Ascending aorta (tissue), 2 donors: ENCODE results near the gene AGER. TPM values are rescaled to one million over a fixed set of nuclear protein-coding genes. Genes with fewer than 3 reads are reported as not detected.

Source experiments
- DNase-seq, 2 donors: peaks; one replicate each; pipeline ENCODE4 v3.0.0-alpha.2; 2019; ENCODE audit warnings: low spot score in 2 of 2
- H3K27ac ChIP-seq, 2 donors: fragments of 200-600 bp; sonication (generic); one replicate each; pipeline ENCODE4 v1.5.1; 2016 to 2017; ENCODE audit warnings: mild to moderate bottlenecking in 1 of 2
- H3K27me3 ChIP-seq: fragments of 200-600 bp; sonication (generic); one replicate; pipeline ENCODE4 v1.5.1; 2017
- H3K36me3 ChIP-seq, 2 donors: fragments of 200-600 bp; sonication (generic); one replicate each; pipeline ENCODE4 v1.5.1; 2016
- H3K4me1 ChIP-seq, 2 donors: fragments of 200-600 bp; sonication (generic); one replicate each; pipeline ENCODE4 v1.5.1; 2016 to 2017; ENCODE audit warnings: mild to moderate bottlenecking in 1 of 2
- H3K4me3 ChIP-seq, 2 donors: fragments of 200-600 bp; sonication (generic); one replicate each; pipeline ENCODE4 v1.5.1; 2016 to 2017; ENCODE audit warnings: mild to moderate bottlenecking in 1 of 2
- H3K9me3 ChIP-seq, 2 donors: fragments of 200-600 bp; sonication (generic); one replicate each; pipeline ENCODE4 v1.5.1; 2016
- CTCF ChIP-seq, 3 experiments: fragments of 200-600 bp in 2 of 3; fragments of 450-650 bp in 1 of 3; sonication (generic) in 2 of 3; IDR thresholded peaks; one replicate each; pipeline ENCODE4 v1.5.1; 2016 to 2019; ENCODE audit warnings: antibody characterized with exemption in 3 of 3, mild to moderate bottlenecking in 1 of 3, moderate library complexity in 1 of 3
- intact Hi-C: fragments of 100-400 bp; cut with DNase I; formaldehyde crosslinking; loops from one replicate; pipeline ENCODE4 v1.15.1; 2023
- total RNA-seq: library from RNA; depleted of rRNA; stranded (reverse); fragments of >200 nt; gene quantifications from one replicate; pipeline ENCODE4 v1.1.0, GENCODE V29; 2016

AGER gene
- total RNA-seq, 1 donor from 2014 or later, result 6.1 TPM

- no peak for DNase-seq
- no peaks in the 10 kb centered on the region for H3K27me3 ChIP-seq
- no peaks in the 10 kb centered on the region for H3K9me3 ChIP-seq
- H3K27ac ChIP-seq, result no peak overlapping the region
- intact Hi-C loops, result no loop called here
- H3K4me1 ChIP-seq, result no peaks in the 10 kb centered on the region
- peaks cover 44 to 68% of the 10 kb centered on the region in 2 donors for H3K36me3 ChIP-seq
- TF ChIP-seq CTCF (IDR thresholded peaks at IDR 0.05), result no peak
- H3K4me3 ChIP-seq, result no peak overlapping the region
These were observed 16.2 kb downstream of the AGER start for GRCh38 chr6:32167761-32168262.

GRCh38 chr6:32167154-32167760 is 16.8 kb downstream of the AGER start:
- intact Hi-C loops, result no loop called here
- Histone ChIP-seq H3K27ac (no peak overlapping the region), H3K4me1 (no peaks in the 10 kb centered on the region), H3K9me3 (no peaks in the 10 kb centered on the region), H3K36me3 (peaks cover 46 to 73% of the 10 kb centered on the region in 2 donors), H3K27me3 (no peaks in the 10 kb centered on the region), H3K4me3 (no peak overlapping the region)
- DNase-seq, result no peak
- no peak for TF ChIP-seq CTCF (IDR thresholded peaks at IDR 0.05)

DNA sequence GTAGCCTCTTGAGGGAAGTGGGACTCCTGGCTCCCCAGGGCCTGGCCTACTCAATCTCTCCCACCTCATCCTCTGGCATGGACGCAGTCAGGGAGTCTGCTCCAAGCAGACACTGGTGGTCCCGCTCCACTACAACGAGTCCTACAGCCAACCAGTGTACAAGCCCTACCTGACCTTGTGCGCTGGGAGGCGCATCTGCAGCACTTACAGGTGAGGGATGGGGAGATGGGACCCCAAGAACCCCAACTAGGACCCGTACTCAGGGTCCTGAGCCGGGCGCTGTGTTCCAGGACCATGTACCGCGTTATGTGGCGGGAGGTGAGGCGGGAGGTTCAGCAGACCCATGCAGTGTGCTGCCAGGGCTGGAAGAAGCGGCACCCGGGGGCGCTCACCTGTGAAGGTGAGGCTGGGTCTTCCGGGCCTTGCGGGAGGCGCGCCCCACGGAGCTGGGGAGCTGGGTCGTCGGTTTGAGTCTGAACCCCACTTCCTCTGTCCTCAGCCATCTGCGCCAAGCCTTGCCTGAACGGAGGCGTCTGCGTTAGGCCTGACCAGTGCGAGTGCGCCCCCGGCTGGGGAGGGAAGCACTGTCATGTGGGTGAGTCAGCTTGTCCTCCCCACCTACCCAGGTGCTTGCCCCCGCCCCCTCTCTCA is 17.5 kb downstream of the AGER start:
- no peak for DNase-seq
- intact Hi-C loops, result no loop called here
- no peak overlapping the region for H3K27ac ChIP-seq
- no peaks in the 10 kb centered on the region for H3K4me1 ChIP-seq
- peaks cover 46 to 75% of the 10 kb centered on the region in 2 donors for H3K36me3 ChIP-seq
- no peak overlapping the region for H3K4me3 ChIP-seq
- no peak for TF ChIP-seq CTCF (IDR thresholded peaks at IDR 0.05)
- H3K9me3 ChIP-seq, result no peaks in the 10 kb centered on the region
- no peaks in the 10 kb centered on the region for H3K27me3 ChIP-seq

DNA sequence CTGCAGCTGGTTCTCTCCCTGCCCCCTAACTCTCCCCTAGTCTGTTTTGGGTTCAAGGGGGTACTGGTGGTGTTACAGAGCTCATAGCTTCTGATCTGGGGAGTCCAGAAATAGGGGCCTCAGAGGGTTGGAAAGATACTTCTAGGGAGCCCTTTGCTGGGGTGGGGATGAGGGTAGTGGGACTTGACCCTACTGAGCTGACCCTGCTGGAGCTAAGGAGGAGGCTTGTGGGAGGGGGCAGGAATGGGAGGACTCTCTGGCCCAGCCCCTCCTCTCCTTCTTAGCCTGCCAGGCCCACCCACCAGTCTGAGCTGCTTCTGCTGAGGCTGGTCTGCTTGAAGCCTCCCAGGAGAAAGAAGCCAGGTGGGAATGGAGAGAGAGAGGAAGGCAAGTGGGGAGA is 19.8 kb downstream of the AGER start, which contains the start of gene EGFL8:
TSS of gene EGFL8 (plus strand) at position 301 of the 400 bp plus-strand sequence. CDS start 1,571 bp downstream, outside the sequence.
- Histone ChIP-seq H3K4me3 (no peak within 1 kb of the TSS), H3K27me3 (no peaks in the 10 kb centered on the region), H3K9me3 (no peaks in the 10 kb centered on the region), H3K27ac (peak within 1 kb of the TSS; percentile 4 to 18), H3K4me1 (no peaks in the 10 kb centered on the region), H3K36me3 (peaks cover 44 to 55% of the 10 kb centered on the region in 2 donors)
- intact Hi-C loops, result no loop called here
- no peak for TF ChIP-seq CTCF (IDR thresholded peaks at IDR 0.05)
- no peak for DNase-seq

GRCh38 chr6:32163559-32164258 is 20.3 kb downstream of the AGER start:
- Histone ChIP-seq H3K27ac (peak overlapping the region; percentile 4 to 18), H3K36me3 (peaks cover 48 to 55% of the 10 kb centered on the region in 2 donors)
- DNase-seq, result no peak

More at GRCh38 chr6:32163559-32164258, 20.3 kb downstream of the AGER start:
- intact Hi-C loops, result no loop called here
- Histone ChIP-seq H3K4me1 (no peaks in the 10 kb centered on the region), H3K9me3 (no peaks in the 10 kb centered on the region), H3K4me3 (no peak overlapping the region), H3K27me3 (no peaks in the 10 kb centered on the region)
- TF ChIP-seq CTCF (IDR thresholded peaks at IDR 0.05), result no peak
